Coronary artery (tissue), 2 donors: ENCODE data around the gene DHRS7B.
"Not testable (repeated sequence)": the region's sequence is repeated elsewhere in the genome, so short reads cannot be mapped to it uniquely, and the experiment has no call there.

Source experiments
- DNase-seq: peaks from one replicate; pipeline ENCODE4 v3.0.0-alpha.2; 2017; ENCODE audit warnings: low spot score
- H3K27ac ChIP-seq, 2 donors: fragments of 200-600 bp; sonication (generic); one replicate each; pipeline ENCODE4 v1.5.1; 2016 to 2019
- H3K4me3 ChIP-seq: fragments of 200-600 bp; sonication (generic); 2 replicates; pipeline ENCODE4 v1.5.1; 2016; ENCODE audit warnings: mild to moderate bottlenecking, moderate library complexity
- TF ChIP-seq, protein P1 (sequence below): fragments of 200-600 bp; sonication (generic); IDR thresholded peaks from one replicate; pipeline ENCODE4 v1.5.1; 2019; ENCODE audit warnings: antibody characterized with exemption

The DHRS7B gene

DNA sequence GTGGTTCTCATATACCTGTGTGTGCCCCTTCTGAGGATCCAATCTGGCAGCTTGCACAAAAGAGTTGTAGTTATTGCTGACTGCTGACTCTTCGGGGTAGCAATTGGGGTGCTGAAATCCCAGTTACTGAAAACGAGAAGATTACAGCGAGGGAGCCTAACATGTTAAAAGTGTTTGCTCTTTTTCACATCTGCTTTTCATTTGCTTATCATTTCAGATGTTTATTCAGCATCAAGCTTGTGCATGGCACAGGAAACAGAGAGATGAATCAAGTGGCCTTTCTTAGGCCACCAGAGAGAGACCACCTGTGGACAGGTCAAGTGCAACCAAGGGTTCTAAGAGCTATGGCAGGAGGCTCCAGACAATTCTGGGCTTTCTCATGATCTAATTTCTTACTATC is 16.9 kb downstream of the DHRS7B start:
- Histone ChIP-seq H3K4me3 (no peak overlapping the region), H3K27ac (no peak overlapping the region)
- TF ChIP-seq, protein P1, sequence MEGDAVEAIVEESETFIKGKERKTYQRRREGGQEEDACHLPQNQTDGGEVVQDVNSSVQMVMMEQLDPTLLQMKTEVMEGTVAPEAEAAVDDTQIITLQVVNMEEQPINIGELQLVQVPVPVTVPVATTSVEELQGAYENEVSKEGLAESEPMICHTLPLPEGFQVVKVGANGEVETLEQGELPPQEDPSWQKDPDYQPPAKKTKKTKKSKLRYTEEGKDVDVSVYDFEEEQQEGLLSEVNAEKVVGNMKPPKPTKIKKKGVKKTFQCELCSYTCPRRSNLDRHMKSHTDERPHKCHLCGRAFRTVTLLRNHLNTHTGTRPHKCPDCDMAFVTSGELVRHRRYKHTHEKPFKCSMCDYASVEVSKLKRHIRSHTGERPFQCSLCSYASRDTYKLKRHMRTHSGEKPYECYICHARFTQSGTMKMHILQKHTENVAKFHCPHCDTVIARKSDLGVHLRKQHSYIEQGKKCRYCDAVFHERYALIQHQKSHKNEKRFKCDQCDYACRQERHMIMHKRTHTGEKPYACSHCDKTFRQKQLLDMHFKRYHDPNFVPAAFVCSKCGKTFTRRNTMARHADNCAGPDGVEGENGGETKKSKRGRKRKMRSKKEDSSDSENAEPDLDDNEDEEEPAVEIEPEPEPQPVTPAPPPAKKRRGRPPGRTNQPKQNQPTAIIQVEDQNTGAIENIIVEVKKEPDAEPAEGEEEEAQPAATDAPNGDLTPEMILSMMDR, result no peak
- DNase-seq, result no peak

DNA sequence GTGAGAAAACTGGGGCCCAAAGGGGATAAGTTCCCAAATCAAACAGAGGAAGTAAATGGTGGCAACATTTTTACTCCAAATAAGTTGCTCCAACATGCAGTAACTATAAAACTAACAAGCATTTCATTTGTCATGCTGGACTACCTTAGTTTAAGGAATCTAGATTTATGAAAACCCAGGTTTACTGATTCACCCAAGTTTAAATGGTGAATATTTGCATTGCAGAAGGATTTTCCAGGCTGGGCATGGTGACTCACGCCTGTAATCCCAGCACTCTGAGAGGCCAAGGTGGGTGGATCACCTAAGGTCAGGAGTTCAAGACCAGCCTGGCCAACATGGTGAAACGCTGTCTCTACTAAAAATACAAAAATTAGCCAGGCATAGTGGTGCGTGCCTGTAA is 17.5 kb downstream of the DHRS7B start:
- DNase-seq, result not testable (repeated sequence)

DNA sequence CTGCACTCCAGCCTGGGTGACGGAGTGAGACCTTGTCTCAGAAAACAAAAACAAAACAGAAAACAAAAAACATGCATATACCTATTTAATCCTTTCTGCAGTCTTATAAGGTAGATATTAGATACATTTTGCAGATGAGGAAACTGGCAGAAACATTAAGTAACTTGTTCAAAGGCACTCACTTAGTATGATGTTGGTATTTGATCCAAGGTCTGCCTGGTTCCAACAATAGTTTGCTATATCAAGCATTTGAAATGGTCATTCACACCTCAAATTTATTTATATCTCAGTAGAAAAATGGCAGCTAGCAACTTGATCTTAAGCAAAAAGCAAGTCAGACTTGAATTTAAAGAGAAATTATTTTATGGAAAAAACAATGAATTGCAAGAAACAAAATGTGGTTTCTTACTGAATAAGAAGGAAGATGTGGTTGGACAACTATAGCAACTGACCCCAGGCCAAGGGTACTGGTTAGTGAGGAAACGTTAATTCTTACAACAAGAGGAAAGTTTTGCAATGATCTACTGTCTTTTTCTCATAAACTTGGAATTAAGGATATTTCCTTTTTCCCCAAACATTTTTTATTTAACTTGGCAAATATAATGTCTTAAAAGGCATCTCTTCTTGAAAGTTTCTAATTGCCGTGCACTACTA is 19.7 kb downstream of the DHRS7B start:
- no peak for DNase-seq
- no peak overlapping the region for H3K4me3 ChIP-seq
- no peak overlapping the region for H3K27ac ChIP-seq
- TF ChIP-seq, protein P1, result no peak

More for the DNA sequence above, 17.5 kb downstream of the DHRS7B start:
- not testable (repeated sequence) for H3K27ac ChIP-seq, H3K4me3 ChIP-seq

DNA sequence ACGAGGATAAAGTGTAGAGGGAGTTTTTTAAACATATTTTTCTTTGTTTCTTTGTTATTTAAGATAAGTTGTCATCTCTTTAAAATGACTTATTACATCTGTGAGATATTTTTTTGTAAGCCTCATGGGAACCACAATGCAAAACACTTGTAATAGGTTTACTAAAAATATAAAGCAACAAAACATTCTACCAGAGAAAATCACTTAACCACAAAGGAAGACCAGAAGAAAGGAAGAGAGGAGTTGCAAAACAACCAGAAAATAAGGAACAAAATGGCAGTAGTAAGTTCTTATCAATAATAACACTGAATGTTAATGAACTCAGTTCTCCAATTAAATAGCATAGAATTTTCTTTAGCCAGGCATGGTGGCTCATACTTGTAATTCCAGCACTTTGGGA is 22.9 kb downstream of the DHRS7B start:
- TF ChIP-seq, protein P1, result no peak
- Histone ChIP-seq H3K27ac (no peak overlapping the region), H3K4me3 (no peak overlapping the region)
- no peak for DNase-seq

DNA sequence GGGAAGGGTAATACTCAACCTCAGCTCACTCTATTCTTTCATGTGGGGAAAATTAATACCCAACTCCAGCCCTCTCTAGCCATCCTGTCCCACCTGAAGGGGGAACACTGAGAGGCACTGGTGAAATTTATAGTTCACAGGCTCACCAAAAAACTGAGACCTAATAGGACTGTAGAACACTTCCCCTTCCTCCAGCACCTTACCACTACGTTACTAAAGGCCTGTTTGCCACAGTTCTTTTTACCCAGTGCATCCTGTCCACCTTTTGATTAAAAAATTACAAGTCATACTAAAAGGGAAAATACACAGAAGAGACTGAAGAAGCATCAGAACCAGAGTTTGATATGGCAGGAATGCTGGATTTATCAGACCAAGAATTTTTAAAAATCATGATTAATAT is 26.0 kb downstream of the DHRS7B start:
- TF ChIP-seq, protein P1, result no peak
- no peak for DNase-seq
- Histone ChIP-seq H3K27ac (no peak overlapping the region), H3K4me3 (no peak overlapping the region)

DNA sequence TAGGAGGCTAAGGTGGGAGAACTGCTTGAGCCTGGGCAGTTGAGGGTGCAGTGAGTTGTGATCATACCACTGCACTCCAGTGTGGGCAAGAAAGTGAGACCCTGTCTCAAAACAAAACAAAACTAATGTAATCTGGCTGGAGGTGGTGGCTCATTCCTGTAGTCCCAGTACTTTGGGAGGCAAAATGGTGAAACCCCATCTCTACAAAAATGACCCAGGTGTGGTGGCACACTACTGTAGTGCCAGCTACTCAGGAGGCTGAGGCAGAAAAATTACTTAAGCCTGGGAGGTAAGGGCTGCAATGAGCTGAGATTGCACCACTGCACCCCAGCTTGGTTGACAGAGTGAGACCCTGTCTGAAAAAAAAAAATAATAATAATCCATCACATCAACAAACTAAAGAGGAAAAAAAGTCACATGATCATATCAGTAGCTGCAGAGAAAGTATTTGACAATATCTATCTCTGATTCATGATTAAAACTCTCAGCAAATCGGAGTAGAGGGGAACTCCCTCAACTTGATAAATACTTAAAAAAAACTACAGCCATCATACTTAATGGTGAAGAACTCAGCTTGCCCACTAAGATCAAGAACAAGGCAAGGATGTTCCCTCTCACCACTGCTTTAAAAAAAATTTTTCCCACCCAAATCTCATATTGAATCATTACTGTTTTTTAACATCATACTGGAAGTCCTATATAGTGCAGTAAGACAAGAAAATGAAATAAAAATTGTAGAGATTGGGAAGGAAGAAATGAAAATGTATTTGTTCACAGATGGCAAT is 31.0 kb downstream of the DHRS7B start:
- DNase-seq, result no peak

DNA sequence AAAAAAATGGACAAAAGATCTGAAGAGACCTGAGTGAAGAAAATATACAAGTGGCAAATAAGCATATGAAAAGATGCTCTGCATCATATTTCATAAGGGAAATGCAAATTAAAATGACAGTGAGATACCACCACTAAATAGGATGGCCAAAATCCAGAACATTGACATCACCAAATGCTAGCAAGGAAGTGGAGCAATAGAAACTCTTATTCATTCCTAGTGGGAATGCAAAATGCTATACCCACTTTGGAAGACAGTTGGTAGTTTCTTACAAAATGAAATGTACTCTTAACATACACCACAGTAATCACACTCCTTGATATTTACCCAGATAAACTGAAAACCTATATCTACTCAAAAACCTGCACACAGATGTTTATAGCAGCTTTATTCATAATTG is 33.6 kb downstream of the DHRS7B start:
- H3K27ac ChIP-seq, result no peak overlapping the region
- H3K4me3 ChIP-seq, result no peak overlapping the region
- no peak for DNase-seq
- TF ChIP-seq, protein P1, result no peak

More for the DNA sequence above, 31.0 kb downstream of the DHRS7B start:
- no peak overlapping the region for H3K4me3 ChIP-seq
- H3K27ac ChIP-seq, result no peak overlapping the region
- TF ChIP-seq, protein P1, result no peak
